ENCODE measurements around the gene SERAC1.

GRCh38 chr6:158143700-158144099, 24.4 kb downstream of the SERAC1 start:
- no peak for TF ChIP-seq CTCF (IDR thresholded peaks at IDR 0.05)
- no peak for TF ChIP-seq POLR2A (IDR thresholded peaks at IDR 0.05)
